SKM-1 treated with dmso at 0.1 percent for 144 hours (cell line): ENCODE measurements around the gene SSBP2.

ENCODE experiments used
- DNase-seq: peaks from one replicate; lab custom pipeline; 2025; ENCODE audit not compliant: unreplicated experiment; lab: John Stamatoyannopoulos, UW

SSBP2 gene

GRCh38 chr5:81397176-81397575 lies 353.7 kb downstream of the SSBP2 start:
- DNase-seq, result no peak

- DNase-seq, result no peak
Measured at GRCh38 chr5:81395262-81395661, 355.6 kb downstream of the SSBP2 start.

GRCh38 chr5:81393783-81394718 lies 356.8 kb downstream of the SSBP2 start, which contains the start of gene ACOT12:
TSS of gene ACOT12 (minus strand) at chr5:81394134. CDS start at chr5:81394114, 20 bp downstream.
- no peak for DNase-seq

- DNase-seq, result no peak
Measured at GRCh38 chr5:81393430-81393782, 357.5 kb downstream of the SSBP2 start.

- no peak for DNase-seq
Measured at GRCh38 chr5:81389025-81389424, 361.9 kb downstream of the SSBP2 start.

GRCh38 chr5:81388169-81388568 lies 362.7 kb downstream of the SSBP2 start:
- no peak for DNase-seq

GRCh38 chr5:81383867-81384266 lies 367.0 kb downstream of the SSBP2 start:
- DNase-seq, result no peak

- no peak for DNase-seq
Measured at GRCh38 chr5:81371354-81371876, 379.5 kb downstream of the SSBP2 start.

- no peak for DNase-seq
Measured at GRCh38 chr5:81370912-81371311, 380.0 kb downstream of the SSBP2 start.

GRCh38 chr5:81365541-81365940 lies 385.4 kb downstream of the SSBP2 start:
- DNase-seq, result no peak

- no peak for DNase-seq
Measured at GRCh38 chr5:81363093-81363871, 387.6 kb downstream of the SSBP2 start.
